DOHH2 (cell line): ENCODE data around the gene CUTA.

Experiments used
- EZH2phosphoT487 ChIP-seq: fragments of 200-600 bp; sonication (generic); IDR thresholded peaks from 2 replicates; pipeline ENCODE4 v1.6.1; 2017; ENCODE audit warnings: borderline replicate concordance, mild to moderate bottlenecking, antibody characterized with exemption, low read length, moderate library complexity, mixed read lengths
- TF ChIP-seq, protein P1 (sequence below): fragments of 200-600 bp; sonication (generic); IDR thresholded peaks from one replicate; pipeline ENCODE4 v1.5.1; 2014; ENCODE audit warnings: antibody characterized with exemption, mild to moderate bottlenecking, low read depth, low read length; ENCODE audit not compliant: poor library complexity, severe bottlenecking

DNA sequence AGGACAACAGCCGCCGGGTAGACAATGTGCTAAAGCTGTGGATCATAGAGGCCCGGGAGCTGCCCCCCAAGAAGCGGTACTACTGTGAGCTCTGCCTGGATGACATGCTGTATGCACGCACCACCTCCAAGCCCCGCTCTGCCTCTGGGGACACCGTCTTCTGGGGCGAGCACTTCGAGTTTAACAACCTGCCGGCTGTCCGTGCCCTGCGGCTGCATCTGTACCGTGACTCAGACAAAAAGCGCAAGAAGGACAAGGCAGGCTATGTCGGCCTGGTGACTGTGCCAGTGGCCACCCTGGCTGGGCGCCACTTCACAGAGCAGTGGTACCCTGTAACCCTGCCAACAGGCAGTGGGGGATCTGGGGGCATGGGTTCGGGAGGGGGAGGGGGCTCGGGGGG is 19.8 kb upstream of the CUTA start:
- TF ChIP-seq, protein P1, sequence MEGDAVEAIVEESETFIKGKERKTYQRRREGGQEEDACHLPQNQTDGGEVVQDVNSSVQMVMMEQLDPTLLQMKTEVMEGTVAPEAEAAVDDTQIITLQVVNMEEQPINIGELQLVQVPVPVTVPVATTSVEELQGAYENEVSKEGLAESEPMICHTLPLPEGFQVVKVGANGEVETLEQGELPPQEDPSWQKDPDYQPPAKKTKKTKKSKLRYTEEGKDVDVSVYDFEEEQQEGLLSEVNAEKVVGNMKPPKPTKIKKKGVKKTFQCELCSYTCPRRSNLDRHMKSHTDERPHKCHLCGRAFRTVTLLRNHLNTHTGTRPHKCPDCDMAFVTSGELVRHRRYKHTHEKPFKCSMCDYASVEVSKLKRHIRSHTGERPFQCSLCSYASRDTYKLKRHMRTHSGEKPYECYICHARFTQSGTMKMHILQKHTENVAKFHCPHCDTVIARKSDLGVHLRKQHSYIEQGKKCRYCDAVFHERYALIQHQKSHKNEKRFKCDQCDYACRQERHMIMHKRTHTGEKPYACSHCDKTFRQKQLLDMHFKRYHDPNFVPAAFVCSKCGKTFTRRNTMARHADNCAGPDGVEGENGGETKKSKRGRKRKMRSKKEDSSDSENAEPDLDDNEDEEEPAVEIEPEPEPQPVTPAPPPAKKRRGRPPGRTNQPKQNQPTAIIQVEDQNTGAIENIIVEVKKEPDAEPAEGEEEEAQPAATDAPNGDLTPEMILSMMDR = no peak
- no peak for TF ChIP-seq EZH2phosphoT487
